HEK293 (cell line): ENCODE measurements around the gene CIC.
A peak's percentile ranks its signal among the peaks of the same experiment; 100 is the strongest.

Experiments used
- BCL11A ChIP-seq: fragments of 450-650 bp; formaldehyde crosslinking; IDR thresholded peaks from 2 replicates; pipeline ENCODE4 v1.5.1; 2016; ENCODE audit warnings: low read depth, missing biosample characterization, missing genetic modification characterization
- EGR2 ChIP-seq: fragments of 450-650 bp; formaldehyde crosslinking; IDR thresholded peaks from 2 replicates; pipeline ENCODE4 v1.5.1; 2016; ENCODE audit warnings: low read depth, missing biosample characterization, missing genetic modification characterization
- FEZF1 ChIP-seq: fragments of 450-650 bp; formaldehyde crosslinking; IDR thresholded peaks from 2 replicates; pipeline ENCODE4 v1.5.1; 2016; ENCODE audit warnings: missing biosample characterization, missing genetic modification characterization
- HOXC10 ChIP-seq: sonication (generic); formaldehyde crosslinking; IDR thresholded peaks from 2 replicates; pipeline ENCODE4 v1.8.1; 2023; ENCODE audit warnings: mild to moderate bottlenecking, missing genetic modification reagents
- SP7 ChIP-seq: fragments of 450-650 bp; formaldehyde crosslinking; IDR thresholded peaks from 2 replicates; pipeline ENCODE4 v1.5.1; 2016; ENCODE audit warnings: missing biosample characterization, missing genetic modification characterization
- ZBTB8A ChIP-seq: fragments of 450-650 bp; formaldehyde crosslinking; IDR thresholded peaks from 2 replicates; pipeline ENCODE4 v1.5.1; 2016; ENCODE audit warnings: missing biosample characterization, missing genetic modification characterization
- ZFP37 ChIP-seq: fragments of 450-650 bp; formaldehyde crosslinking; IDR thresholded peaks from 2 replicates; pipeline ENCODE4 v1.5.1; 2016; ENCODE audit warnings: missing biosample characterization, missing genetic modification characterization
- ZNF121 ChIP-seq: fragments of 450-650 bp; formaldehyde crosslinking; IDR thresholded peaks from 2 replicates; pipeline ENCODE4 v1.5.1; 2016; ENCODE audit warnings: missing biosample characterization, missing genetic modification characterization
- ZNF133 ChIP-seq: fragments of 450-650 bp; formaldehyde crosslinking; IDR thresholded peaks from 2 replicates; pipeline ENCODE4 v1.5.1; 2016; ENCODE audit warnings: missing biosample characterization, missing genetic modification characterization
- ZNF146 ChIP-seq: fragments of 450-650 bp; formaldehyde crosslinking; IDR thresholded peaks from 2 replicates; pipeline ENCODE4 v1.5.1; 2016; ENCODE audit warnings: missing biosample characterization, missing genetic modification characterization
- ZNF175 ChIP-seq: fragments of 450-650 bp; formaldehyde crosslinking; IDR thresholded peaks from 2 replicates; pipeline ENCODE4 v1.5.1; 2016; ENCODE audit warnings: missing biosample characterization, missing genetic modification characterization
- ZNF221 ChIP-seq: fragments of 450-650 bp; formaldehyde crosslinking; IDR thresholded peaks from 2 replicates; pipeline ENCODE4 v1.5.1; 2017; ENCODE audit warnings: missing biosample characterization, missing genetic modification characterization, borderline replicate concordance
- ZNF24 ChIP-seq: fragments of 450-650 bp; formaldehyde crosslinking; IDR thresholded peaks from 2 replicates; pipeline ENCODE4 v1.5.1; 2016; ENCODE audit warnings: missing biosample characterization, missing genetic modification characterization
- ZNF266 ChIP-seq: fragments of 450-650 bp; formaldehyde crosslinking; IDR thresholded peaks from 2 replicates; pipeline ENCODE4 v1.5.1; 2016; ENCODE audit warnings: missing biosample characterization, missing genetic modification characterization, low read depth
- ZNF274 ChIP-seq, 2 experiments: fragments of 200-500 bp in 1 of 2; fragments of 450-650 bp in 1 of 2; sonication (Bioruptor generic) in 1 of 2; formaldehyde crosslinking in 1 of 2; IDR thresholded peaks; 2 replicates each; pipeline versions ENCODE4 v1.5.1 to v1.6.1; 2014 to 2016; ENCODE audit warnings: borderline replicate concordance in 1 of 2, inconsistent platforms in 1 of 2, low read length in 1 of 2, missing biosample characterization in 1 of 2, missing genetic modification characterization in 1 of 2
- ZNF354C ChIP-seq: fragments of 450-650 bp; formaldehyde crosslinking; IDR thresholded peaks from 2 replicates; pipeline ENCODE4 v1.5.1; 2016; ENCODE audit warnings: missing biosample characterization, missing genetic modification characterization, low read depth, borderline replicate concordance
- ZNF426 ChIP-seq: fragments of 450-650 bp; formaldehyde crosslinking; IDR thresholded peaks from 2 replicates; pipeline ENCODE4 v1.5.1; 2017; ENCODE audit warnings: missing biosample characterization, missing genetic modification characterization, mild to moderate bottlenecking, inconsistent platforms, moderate library complexity
- ZNF501 ChIP-seq: fragments of 450-650 bp; formaldehyde crosslinking; IDR thresholded peaks from 2 replicates; pipeline ENCODE4 v1.5.1; 2016; ENCODE audit warnings: missing biosample characterization, missing genetic modification characterization
- ZNF558 ChIP-seq: fragments of 450-650 bp; formaldehyde crosslinking; IDR thresholded peaks from 2 replicates; pipeline ENCODE4 v1.5.1; 2016; ENCODE audit warnings: missing biosample characterization, missing genetic modification characterization
- ZNF600 ChIP-seq: fragments of 450-650 bp; formaldehyde crosslinking; IDR thresholded peaks from 2 replicates; pipeline ENCODE4 v1.5.1; 2016; ENCODE audit warnings: missing biosample characterization, missing genetic modification characterization
- ZNF843 ChIP-seq: fragments of 450-650 bp; formaldehyde crosslinking; IDR thresholded peaks from 2 replicates; pipeline ENCODE4 v1.5.1; 2016; ENCODE audit warnings: missing biosample characterization, missing genetic modification characterization
- ZSCAN16 ChIP-seq: fragments of 450-650 bp; formaldehyde crosslinking; IDR thresholded peaks from 2 replicates; pipeline ENCODE4 v1.5.1; 2016; ENCODE audit warnings: missing biosample characterization, missing genetic modification characterization
- TF ChIP-seq, protein P1 (sequence below): fragments of 450-650 bp; formaldehyde crosslinking; IDR thresholded peaks from 2 replicates; pipeline ENCODE4 v1.5.1; 2016; ENCODE audit warnings: missing biosample characterization, missing genetic modification characterization
- TF ChIP-seq, protein P2 (sequence below): IDR thresholded peaks from 2 replicates; pipeline ENCODE4 v1.6.1; 2011; ENCODE audit warnings: mild to moderate bottlenecking, low read depth, low read length, borderline replicate concordance
- TF ChIP-seq, protein P3 (sequence below): fragments of 450-650 bp; formaldehyde crosslinking; IDR thresholded peaks from 2 replicates; pipeline ENCODE4 v1.5.1; 2016; ENCODE audit warnings: missing biosample characterization, missing genetic modification characterization
- TF ChIP-seq, protein P4 (sequence below): fragments of 450-650 bp; formaldehyde crosslinking; IDR thresholded peaks from 2 replicates; pipeline ENCODE4 v1.5.1; 2016; ENCODE audit warnings: missing biosample characterization, missing genetic modification characterization
- TF ChIP-seq, protein P5 (sequence below): fragments of 450-650 bp; formaldehyde crosslinking; IDR thresholded peaks from 2 replicates; pipeline ENCODE4 v1.5.1; 2017; ENCODE audit warnings: missing biosample characterization, missing genetic modification characterization
- TF ChIP-seq, protein P6 (sequence below): fragments of 450-650 bp; formaldehyde crosslinking; IDR thresholded peaks from 2 replicates; pipeline ENCODE4 v1.5.1; 2016; ENCODE audit warnings: missing biosample characterization, missing genetic modification characterization

Gene CIC

DNA sequence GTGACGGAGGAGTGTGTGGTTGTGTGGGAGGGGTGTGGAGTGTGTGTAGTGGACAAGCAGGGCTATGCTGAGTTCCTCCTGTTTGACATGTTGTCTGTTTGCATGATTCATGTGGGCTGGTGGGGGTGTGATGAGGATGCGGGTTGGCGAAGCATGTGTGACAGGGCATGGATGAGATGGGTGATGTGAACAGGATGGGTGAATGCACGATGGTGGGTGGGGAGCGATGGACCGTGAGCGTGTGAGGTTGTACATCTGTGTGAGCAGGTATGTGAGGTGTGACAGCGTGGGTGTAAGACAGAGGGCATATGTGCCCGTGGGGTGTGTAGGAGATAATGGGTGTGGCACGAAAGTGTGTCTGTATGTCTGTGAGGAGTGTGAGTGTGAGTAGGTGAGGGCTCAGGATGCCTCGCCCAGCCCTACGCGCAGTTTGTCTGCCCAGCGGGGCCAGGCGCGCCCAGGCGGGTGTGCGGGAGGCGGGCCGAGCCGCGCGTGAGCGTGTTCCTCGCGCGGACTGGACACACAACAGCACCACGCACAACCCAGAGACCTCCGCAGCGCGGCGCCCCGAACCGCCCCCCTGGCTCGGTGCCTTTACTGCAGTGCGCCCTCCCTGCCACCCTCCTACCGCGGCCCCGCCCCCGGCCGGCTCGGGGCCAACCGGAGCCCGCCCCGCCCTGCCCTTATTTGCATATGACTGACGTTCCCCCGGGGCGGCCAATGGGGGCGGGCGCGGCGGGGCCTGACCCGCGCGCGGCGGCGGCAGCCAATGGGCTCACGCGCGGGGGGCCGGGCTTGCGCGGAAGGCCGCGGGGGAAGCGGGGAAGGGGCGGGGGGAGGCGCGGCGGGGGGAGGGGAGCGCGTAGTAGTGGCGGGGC, 14.4 kb downstream of the CIC start (continued):
- TF ChIP-seq ZNF354C (tag by site-specific recombination) (no peak), ZBTB8A (peak; percentile 93), SP7 (tag by site-specific recombination) (peak; percentile 89), ZNF146 (tag by site-specific recombination) (peak; percentile 44; the same call in 1 of the 2 replicates), ZNF600 (peak; percentile 99), ZNF121 (tag by site-specific recombination) (0 out of 2 replicates have a peak, but pooled peaks have one; percentile 9), ZNF221 (tag by site-specific recombination) (no peak), ZNF501 (tag by site-specific recombination) (peak; percentile 97), ZNF24 (peak; percentile 59; the same call in 1 of the 2 replicates), ZNF843 (tag by site-specific recombination) (peak; percentile 80), FEZF1 (no peak; the same call in none of the 2 replicates), ZNF175 (tag by site-specific recombination) (0 out of 2 replicates have a peak, but pooled peaks have one; percentile 6), ZNF558 (tag by site-specific recombination) (no peak), ZNF274 (IDR thresholded peaks at IDR 0.05; ENCODE audit: low read length) (no peak), ZNF274 (tag by site-specific recombination; IDR thresholded peaks at IDR 0.05; ENCODE audit: borderline replicate concordance) (no peak), HOXC10 (no peak), ZNF266 (peak; percentile 41; the same call in 1 of the 2 replicates), ZSCAN16 (tag by site-specific recombination) (peak; percentile 40; the same call in 1 of the 2 replicates), ZNF426 (tag by site-specific recombination) (no peak), EGR2 (tag by site-specific recombination) (peak; percentile 100), BCL11A (tag by site-specific recombination) (peak; percentile 88), ZFP37 (tag by site-specific recombination) (peak; percentile 81; the same call in 1 of the 2 replicates), ZNF133 (tag by site-specific recombination) (peak; percentile 47; the same call in 1 of the 2 replicates)
- TF ChIP-seq, protein P1, sequence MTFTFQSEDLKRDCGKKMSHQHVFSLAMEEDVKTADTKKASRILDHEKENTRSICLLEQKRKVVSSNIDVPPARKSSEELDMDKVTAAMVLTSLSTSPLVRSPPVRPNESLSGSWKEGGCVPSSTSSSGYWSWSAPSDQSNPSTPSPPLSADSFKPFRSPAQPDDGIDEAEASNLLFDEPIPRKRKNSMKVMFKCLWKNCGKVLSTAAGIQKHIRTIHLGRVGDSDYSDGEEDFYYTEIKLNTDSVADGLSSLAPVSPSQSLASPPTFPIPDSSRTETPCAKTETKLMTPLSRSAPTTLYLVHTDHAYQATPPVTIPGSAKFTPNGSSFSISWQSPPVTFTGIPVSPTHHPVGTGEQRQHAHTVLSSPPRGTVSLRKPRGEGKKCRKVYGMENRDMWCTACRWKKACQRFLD: no peak
- TF ChIP-seq, protein P2, sequence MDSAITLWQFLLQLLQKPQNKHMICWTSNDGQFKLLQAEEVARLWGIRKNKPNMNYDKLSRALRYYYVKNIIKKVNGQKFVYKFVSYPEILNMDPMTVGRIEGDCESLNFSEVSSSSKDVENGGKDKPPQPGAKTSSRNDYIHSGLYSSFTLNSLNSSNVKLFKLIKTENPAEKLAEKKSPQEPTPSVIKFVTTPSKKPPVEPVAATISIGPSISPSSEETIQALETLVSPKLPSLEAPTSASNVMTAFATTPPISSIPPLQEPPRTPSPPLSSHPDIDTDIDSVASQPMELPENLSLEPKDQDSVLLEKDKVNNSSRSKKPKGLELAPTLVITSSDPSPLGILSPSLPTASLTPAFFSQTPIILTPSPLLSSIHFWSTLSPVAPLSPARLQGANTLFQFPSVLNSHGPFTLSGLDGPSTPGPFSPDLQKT: no peak
- TF ChIP-seq, protein P3, sequence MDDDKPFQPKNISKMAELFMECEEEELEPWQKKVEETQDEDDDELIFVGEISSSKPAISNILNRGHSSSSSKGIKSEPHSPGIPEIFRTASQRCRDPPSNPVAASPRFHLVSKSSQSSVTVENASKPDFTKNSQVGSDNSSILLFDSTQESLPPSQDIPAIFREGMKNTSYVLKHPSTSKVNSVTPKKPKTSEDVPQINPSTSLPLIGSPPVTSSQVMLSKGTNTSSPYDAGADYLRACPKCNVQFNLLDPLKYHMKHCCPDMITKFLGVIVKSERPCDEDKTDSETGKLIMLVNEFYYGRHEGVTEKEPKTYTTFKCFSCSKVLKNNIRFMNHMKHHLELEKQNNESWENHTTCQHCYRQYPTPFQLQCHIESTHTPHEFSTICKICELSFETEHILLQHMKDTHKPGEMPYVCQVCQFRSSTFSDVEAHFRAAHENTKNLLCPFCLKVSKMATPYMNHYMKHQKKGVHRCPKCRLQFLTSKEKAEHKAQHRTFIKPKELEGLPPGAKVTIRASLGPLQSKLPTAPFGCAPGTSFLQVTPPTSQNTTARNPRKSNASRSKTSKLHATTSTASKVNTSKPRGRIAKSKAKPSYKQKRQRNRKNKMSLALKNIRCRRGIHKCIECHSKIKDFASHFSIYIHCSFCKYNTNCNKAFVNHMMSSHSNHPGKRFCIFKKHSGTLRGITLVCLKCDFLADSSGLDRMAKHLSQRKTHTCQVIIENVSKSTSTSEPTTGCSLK: peak; percentile 92
- TF ChIP-seq, protein P4, sequence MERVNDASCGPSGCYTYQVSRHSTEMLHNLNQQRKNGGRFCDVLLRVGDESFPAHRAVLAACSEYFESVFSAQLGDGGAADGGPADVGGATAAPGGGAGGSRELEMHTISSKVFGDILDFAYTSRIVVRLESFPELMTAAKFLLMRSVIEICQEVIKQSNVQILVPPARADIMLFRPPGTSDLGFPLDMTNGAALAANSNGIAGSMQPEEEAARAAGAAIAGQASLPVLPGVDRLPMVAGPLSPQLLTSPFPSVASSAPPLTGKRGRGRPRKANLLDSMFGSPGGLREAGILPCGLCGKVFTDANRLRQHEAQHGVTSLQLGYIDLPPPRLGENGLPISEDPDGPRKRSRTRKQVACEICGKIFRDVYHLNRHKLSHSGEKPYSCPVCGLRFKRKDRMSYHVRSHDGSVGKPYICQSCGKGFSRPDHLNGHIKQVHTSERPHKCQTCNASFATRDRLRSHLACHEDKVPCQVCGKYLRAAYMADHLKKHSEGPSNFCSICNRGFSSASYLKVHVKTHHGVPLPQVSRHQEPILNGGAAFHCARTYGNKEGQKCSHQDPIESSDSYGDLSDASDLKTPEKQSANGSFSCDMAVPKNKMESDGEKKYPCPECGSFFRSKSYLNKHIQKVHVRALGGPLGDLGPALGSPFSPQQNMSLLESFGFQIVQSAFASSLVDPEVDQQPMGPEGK (tag by site-specific recombination): peak; percentile 98
- TF ChIP-seq, protein P5, sequence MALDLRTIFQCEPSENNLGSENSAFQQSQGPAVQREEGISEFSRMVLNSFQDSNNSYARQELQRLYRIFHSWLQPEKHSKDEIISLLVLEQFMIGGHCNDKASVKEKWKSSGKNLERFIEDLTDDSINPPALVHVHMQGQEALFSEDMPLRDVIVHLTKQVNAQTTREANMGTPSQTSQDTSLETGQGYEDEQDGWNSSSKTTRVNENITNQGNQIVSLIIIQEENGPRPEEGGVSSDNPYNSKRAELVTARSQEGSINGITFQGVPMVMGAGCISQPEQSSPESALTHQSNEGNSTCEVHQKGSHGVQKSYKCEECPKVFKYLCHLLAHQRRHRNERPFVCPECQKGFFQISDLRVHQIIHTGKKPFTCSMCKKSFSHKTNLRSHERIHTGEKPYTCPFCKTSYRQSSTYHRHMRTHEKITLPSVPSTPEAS (tag by site-specific recombination): peak; percentile 49; the same call in 1 of the 2 replicates
- TF ChIP-seq, protein P6, sequence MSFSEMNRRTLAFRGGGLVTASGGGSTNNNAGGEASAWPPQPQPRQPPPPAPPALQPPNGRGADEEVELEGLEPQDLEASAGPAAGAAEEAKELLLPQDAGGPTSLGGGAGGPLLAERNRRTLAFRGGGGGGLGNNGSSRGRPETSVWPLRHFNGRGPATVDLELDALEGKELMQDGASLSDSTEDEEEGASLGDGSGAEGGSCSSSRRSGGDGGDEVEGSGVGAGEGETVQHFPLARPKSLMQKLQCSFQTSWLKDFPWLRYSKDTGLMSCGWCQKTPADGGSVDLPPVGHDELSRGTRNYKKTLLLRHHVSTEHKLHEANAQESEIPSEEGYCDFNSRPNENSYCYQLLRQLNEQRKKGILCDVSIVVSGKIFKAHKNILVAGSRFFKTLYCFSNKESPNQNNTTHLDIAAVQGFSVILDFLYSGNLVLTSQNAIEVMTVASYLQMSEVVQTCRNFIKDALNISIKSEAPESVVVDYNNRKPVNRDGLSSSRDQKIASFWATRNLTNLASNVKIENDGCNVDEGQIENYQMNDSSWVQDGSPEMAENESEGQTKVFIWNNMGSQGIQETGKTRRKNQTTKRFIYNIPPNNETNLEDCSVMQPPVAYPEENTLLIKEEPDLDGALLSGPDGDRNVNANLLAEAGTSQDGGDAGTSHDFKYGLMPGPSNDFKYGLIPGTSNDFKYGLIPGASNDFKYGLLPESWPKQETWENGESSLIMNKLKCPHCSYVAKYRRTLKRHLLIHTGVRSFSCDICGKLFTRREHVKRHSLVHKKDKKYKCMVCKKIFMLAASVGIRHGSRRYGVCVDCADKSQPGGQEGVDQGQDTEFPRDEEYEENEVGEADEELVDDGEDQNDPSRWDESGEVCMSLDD: peak; percentile 96
